HepG2 (cell line): ENCODE measurements around the gene PRCD. TPM values are rescaled to one million over a fixed set of nuclear protein-coding genes. Genes with fewer than 3 reads are reported as not detected.

Source experiments
- ATAC-seq: fragments of 200-7000 bp; cut with Tn5 transposase; 3 replicates; pipeline ENCODE4 v1.9.1; 2020; ENCODE audit warnings: mild to moderate bottlenecking, moderate library complexity
- BruUV-seq: library from RNA; stranded (reverse); fragments of 400-500 nt; replicated peaks from 2 replicates; lab custom pipeline; 2021; lab: Mats Ljungman, UMichigan
- CTCF ChIA-PET: fragments of 300-600 bp; formaldehyde crosslinking; extraction: SDS; loops from one replicate; lab custom pipeline; 2021; ENCODE audit warnings: low total read pairs, inconsistent platforms, low intra/inter-chr PET ratio; lab: Yijun Ruan, JAX
- POLR2A ChIA-PET: fragments of 350-600 bp; sonication (Branson Sonifier 250); formaldehyde crosslinking; loops from one replicate; lab custom pipeline; 2020; ENCODE audit warnings: antibody characterized with exemption, inconsistent platforms; lab: Yijun Ruan, JAX
- DNase-seq: peaks from one replicate; pipeline ENCODE4 v3.0.0-alpha.2; 2015; ENCODE audit warnings: low spot score
- FAIRE-seq: peaks from 3 replicates; lab custom pipeline; 2011; peaks lifted over from hg19 to GRCh38; lab: Jason Lieb, UNC
- H2AFZ ChIP-seq: one replicate; pipeline ENCODE4 v1.6.1; 2011; ENCODE audit warnings: low read length, inconsistent platforms
- H3K27ac ChIP-seq: fragments of 300-600 bp; 3 replicates; pipeline ENCODE4 v1.8.0; 2011; ENCODE audit warnings: mixed run types, mild to moderate bottlenecking, mixed read lengths, low read length, inconsistent platforms; ENCODE audit not compliant: insufficient read depth; ENCODE audit errors: extremely low read length
- H3K27me3 ChIP-seq, 2 experiments: fragments of 200-600 bp in 1 of 2; 2 replicates in 1 of 2; 3 replicates in 1 of 2; pipeline versions ENCODE4 v1.6.0 to v1.8.0; 2011; ENCODE audit warnings: low read length in 2 of 2, mild to moderate bottlenecking in 2 of 2, moderate library complexity in 2 of 2, inconsistent platforms in 1 of 2; ENCODE audit not compliant: insufficient read depth in 2 of 2, control insufficient read depth in 1 of 2
- H3K36me3 ChIP-seq, 2 experiments: fragments of 200-600 bp in 1 of 2; replicated peaks in 1 of 2; 2 replicates in 1 of 2; 3 replicates in 1 of 2; pipeline versions ENCODE4 v1.5.1 to v1.8.0; 2011; ENCODE audit warnings: low read length in 2 of 2, inconsistent platforms in 1 of 2; ENCODE audit not compliant: insufficient read depth in 2 of 2, control insufficient read depth in 1 of 2
- H3K4me1 ChIP-seq: 2 replicates; pipeline ENCODE4 v1.5.1; 2012; ENCODE audit warnings: low read length, inconsistent platforms; ENCODE audit not compliant: insufficient read depth
- H3K4me2 ChIP-seq: 2 replicates; pipeline ENCODE4 v1.6.0; 2011; ENCODE audit warnings: low read depth, low read length, inconsistent platforms
- H3K4me3 ChIP-seq, 3 experiments: fragments of 200-600 bp in 1 of 3; sonication (generic), shearing (Covaris generic) in 1 of 3; replicated peaks in 1 of 3; 2 replicates each; pipeline ENCODE4 v1.5.1; 2011 to 2016; ENCODE audit warnings: low read length in 3 of 3, inconsistent platforms in 2 of 3, low read depth in 2 of 3, mild to moderate bottlenecking in 2 of 3, control low read depth in 1 of 3, mixed read lengths in 1 of 3; ENCODE audit not compliant: insufficient read depth in 1 of 3
- H3K79me2 ChIP-seq: one replicate; pipeline ENCODE4 v1.6.1; 2011; ENCODE audit warnings: low read length, inconsistent platforms; ENCODE audit not compliant: insufficient read depth
- H3K9ac ChIP-seq: 2 replicates; pipeline ENCODE4 v1.6.0; 2011; ENCODE audit warnings: mild to moderate bottlenecking, low read depth, low read length, inconsistent platforms; ENCODE audit not compliant: insufficient read depth
- H3K9me3 ChIP-seq: 2 replicates; pipeline ENCODE4 v1.5.1; 2012; ENCODE audit warnings: mild to moderate bottlenecking, low read length
- H4K20me1 ChIP-seq: 2 replicates; pipeline ENCODE4 v1.6.0; 2011; ENCODE audit warnings: inconsistent platforms, mild to moderate bottlenecking, low read length, moderate library complexity; ENCODE audit not compliant: insufficient read depth
- ARNT2 ChIP-seq: sonication (generic); formaldehyde crosslinking; IDR thresholded peaks from 2 replicates; pipeline ENCODE4 v1.8.0; 2022; ENCODE audit warnings: mild to moderate bottlenecking, low read depth, missing genetic modification reagents, moderate library complexity
- HCFC1 ChIP-seq: fragments of 150-350 bp; IDR thresholded peaks from 2 replicates; pipeline ENCODE4 v1.6.1; 2014; ENCODE audit warnings: low read depth, low read length
- HOXA5 ChIP-seq: sonication (generic); formaldehyde crosslinking; IDR thresholded peaks from 2 replicates; pipeline ENCODE4 v1.4.0; 2020; ENCODE audit warnings: missing genetic modification reagents
- KDM1A ChIP-seq: IDR thresholded peaks from 2 replicates; pipeline ENCODE4 v1.6.1; 2016; ENCODE audit warnings: missing compliant biosample characterization
- KLF6 ChIP-seq: IDR thresholded peaks from 2 replicates; pipeline ENCODE4 v1.8.0; 2016; ENCODE audit warnings: missing biosample characterization, missing genetic modification reagents
- MIER2 ChIP-seq: IDR thresholded peaks from 2 replicates; pipeline ENCODE4 v1.6.1; 2016; ENCODE audit warnings: missing biosample characterization, missing genetic modification reagents
- NKX3-1 ChIP-seq: sonication (generic); formaldehyde crosslinking; IDR thresholded peaks from 2 replicates; pipeline ENCODE4 v1.5.0; 2020; ENCODE audit warnings: missing genetic modification reagents
- TCF12 ChIP-seq, 2 experiments: fragments of 450-650 bp in 1 of 2; sonication (generic) in 1 of 2; formaldehyde crosslinking in 1 of 2; IDR thresholded peaks; 2 replicates each; pipeline versions ENCODE4 v1.6.1 to v1.8.0; 2017 to 2022; ENCODE audit warnings: antibody characterized with exemption in 1 of 2, mild to moderate bottlenecking in 1 of 2, missing genetic modification reagents in 1 of 2, moderate library complexity in 1 of 2
- ZBTB33 ChIP-seq: sonication (generic); formaldehyde crosslinking; IDR thresholded peaks from 2 replicates; pipeline ENCODE4 v1.4.0; 2020; ENCODE audit warnings: missing genetic modification reagents
- ZBTB38 ChIP-seq: sonication (generic); formaldehyde crosslinking; IDR thresholded peaks from 2 replicates; pipeline ENCODE4 v1.5.1; 2020; ENCODE audit warnings: mild to moderate bottlenecking, missing genetic modification reagents
- ZMYM2 ChIP-seq: sonication (generic); formaldehyde crosslinking; IDR thresholded peaks from 2 replicates; pipeline ENCODE4 v1.8.0; 2022; ENCODE audit warnings: mild to moderate bottlenecking, missing genetic modification reagents
- ZNF276 ChIP-seq: sonication (generic); formaldehyde crosslinking; IDR thresholded peaks from 2 replicates; pipeline ENCODE4 v1.4.0; 2020; ENCODE audit warnings: mild to moderate bottlenecking, low read depth, missing genetic modification reagents
- ZNF552 ChIP-seq: sonication (generic); formaldehyde crosslinking; IDR thresholded peaks from 2 replicates; pipeline ENCODE4 v1.9.0; 2022; ENCODE audit warnings: missing genetic modification reagents, mild to moderate bottlenecking, borderline replicate concordance
- ZNF567 ChIP-seq: sonication (generic); formaldehyde crosslinking; IDR thresholded peaks from 2 replicates; pipeline ENCODE4 v1.8.1; 2023; ENCODE audit warnings: mild to moderate bottlenecking, missing genetic modification reagents, borderline replicate concordance
- ZNF749 ChIP-seq: sonication (generic); formaldehyde crosslinking; IDR thresholded peaks from 2 replicates; pipeline ENCODE4 v1.8.0; 2022; ENCODE audit warnings: mild to moderate bottlenecking, missing genetic modification reagents, moderate library complexity, borderline replicate concordance
- WGBS: methylation state at CpG from one replicate; pipeline ENCODE4 v1.1.6; 2017; ENCODE audit warnings: low lambda C conversion rate; 5-methylcytosine and 5-hydroxymethylcytosine counted together
- in situ Hi-C: cut with HindIII; loops from 2 replicates; pipeline ENCODE4 v1.10.0; 2017; ENCODE audit warnings: low pct_unique_long_range_greater_than_20kb; ENCODE audit not compliant: extremely low pct_ligation_motif_present
- intact Hi-C: fragments of 100-400 bp; cut with micrococcal nuclease; formaldehyde crosslinking; loops from one replicate; pipeline ENCODE4 v1.10.0; 2022; ENCODE audit not compliant: unreplicated experiment
- polyA plus RNA-seq, 8 experiments: library from polyadenylated mRNA; depleted of rRNA in 3 of 8; stranded (reverse) in 7 of 8; unstranded in 1 of 8; fragments of >200 nt; fragmentation: Illumina TruSeq in 4 of 8; extraction: Trizol in 4 of 8; gene quantifications; 2 replicates each; pipeline versions ENCODE4 v1.2.1 to v1.2.3, GENCODE V29; 2011 to 2016; ENCODE audit warnings: low read depth in 4 of 8, missing spikeins in 1 of 8, mixed read lengths in 1 of 8; ENCODE audit not compliant: insufficient read depth in 1 of 8
- total RNA-seq, 5 experiments: library from RNA; depleted of rRNA; stranded (reverse); fragments of >200 nt; fragmentation: Illumina TruSeq; extraction: Trizol; gene quantifications; 2 replicates each; pipeline ENCODE4 v1.2.3, GENCODE V29; 2016; ENCODE audit warnings: low read depth in 1 of 5
- TF ChIP-seq, protein P1 (sequence below): sonication (generic); formaldehyde crosslinking; IDR thresholded peaks from 2 replicates; pipeline ENCODE4 v1.8.1; 2022; ENCODE audit warnings: low read depth, mild to moderate bottlenecking, missing genetic modification reagents

The PRCD gene
- total and polyA plus RNA-seq, 2 of the 13 experiments (the other 11 are each of a cell fraction or from before 2014, with no cell fraction given) = 0.51 TPM; not detected in 1

- ATAC-seq = peak; percentile 1; the same call in 2 of the 3 replicates
- BruUV-seq = no TSS peak
- TF ChIP-seq ZBTB33 = peak; percentile 97
- TF ChIP-seq ZBTB38 (CRISPR knock-in tag) = peak; percentile 78
- TF ChIP-seq KDM1A = no peak
- no peak for TF ChIP-seq NKX3-1 (CRISPR knock-in tag)
- TF ChIP-seq KLF6 (CRISPR knock-in tag) = no peak
- no peak for TF ChIP-seq ZNF552 (CRISPR knock-in tag)
- TF ChIP-seq ZNF567 = no peak
- TF ChIP-seq HOXA5 = no peak
- no peak for TF ChIP-seq MIER2 (CRISPR knock-in tag)
- TF ChIP-seq ZNF749 (CRISPR knock-in tag) = no peak
- no peak for TF ChIP-seq ARNT2
- TF ChIP-seq ZMYM2 (CRISPR knock-in tag) = no peak
- no peak for TF ChIP-seq TCF12 (IDR thresholded peaks at IDR 0.05)
- TF ChIP-seq TCF12 (CRISPR knock-in tag; IDR thresholded peaks at IDR 0.05) = no peak
- no peak for TF ChIP-seq ZNF276 (CRISPR knock-in tag)
- TF ChIP-seq HCFC1 = no peak
- TF ChIP-seq, protein P1, sequence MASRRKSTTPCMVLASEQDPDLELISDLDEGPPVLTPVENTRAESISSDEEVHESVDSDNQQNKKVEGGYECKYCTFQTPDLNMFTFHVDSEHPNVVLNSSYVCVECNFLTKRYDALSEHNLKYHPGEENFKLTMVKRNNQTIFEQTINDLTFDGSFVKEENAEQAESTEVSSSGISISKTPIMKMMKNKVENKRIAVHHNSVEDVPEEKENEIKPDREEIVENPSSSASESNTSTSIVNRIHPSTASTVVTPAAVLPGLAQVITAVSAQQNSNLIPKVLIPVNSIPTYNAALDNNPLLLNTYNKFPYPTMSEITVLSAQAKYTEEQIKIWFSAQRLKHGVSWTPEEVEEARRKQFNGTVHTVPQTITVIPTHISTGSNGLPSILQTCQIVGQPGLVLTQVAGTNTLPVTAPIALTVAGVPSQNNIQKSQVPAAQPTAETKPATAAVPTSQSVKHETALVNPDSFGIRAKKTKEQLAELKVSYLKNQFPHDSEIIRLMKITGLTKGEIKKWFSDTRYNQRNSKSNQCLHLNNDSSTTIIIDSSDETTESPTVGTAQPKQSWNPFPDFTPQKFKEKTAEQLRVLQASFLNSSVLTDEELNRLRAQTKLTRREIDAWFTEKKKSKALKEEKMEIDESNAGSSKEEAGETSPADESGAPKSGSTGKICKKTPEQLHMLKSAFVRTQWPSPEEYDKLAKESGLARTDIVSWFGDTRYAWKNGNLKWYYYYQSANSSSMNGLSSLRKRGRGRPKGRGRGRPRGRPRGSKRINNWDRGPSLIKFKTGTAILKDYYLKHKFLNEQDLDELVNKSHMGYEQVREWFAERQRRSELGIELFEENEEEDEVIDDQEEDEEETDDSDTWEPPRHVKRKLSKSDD = no peak
These were observed 29.0 kb downstream of the PRCD start for GRCh38 chr17:76568811-76569221.

More at GRCh38 chr17:76568811-76569221, 29.0 kb downstream of the PRCD start:
- ChIA-PET CTCF (no interaction called here), POLR2A (interaction anchor here (1.3 to 6.8 kb wide), 5 partner anchors 11 to 58 kb away, joined by 3 to 129 read pairs (median 8); no protein-coding TSS in a partner anchor)
- no peak overlapping the region for H2AFZ ChIP-seq
- FAIRE-seq (no peak), DNase-seq (no peak)
- no peaks in the 10 kb centered on the region for H3K27me3 ChIP-seq
- 0 out of 2 replicates have a peak overlapping the region, but pooled peaks have one; percentile 14 for H3K4me2 ChIP-seq
- intact Hi-C loops = no loop called here
- H3K36me3 ChIP-seq = peaks cover 0 to 19% of the 10 kb centered on the region in 2 experiments; a peak in 3 of 5 replicates
- no peak overlapping the region for H3K9ac ChIP-seq
- H3K27ac ChIP-seq = no peak overlapping the region
- no peak overlapping the region for H3K4me3 ChIP-seq
- H4K20me1 ChIP-seq = peaks cover 24% of the 10 kb centered on the region
- H3K79me2 ChIP-seq = no peaks in the 10 kb centered on the region
- 83% methylated on average over 19 of the region's 19 CpGs for WGBS
- H3K9me3 ChIP-seq = no peaks in the 10 kb centered on the region
- in situ Hi-C loops = loop anchor here (10.0 kb wide), 1 partner anchor 56 kb away; no protein-coding TSS in a partner anchor
- H3K4me1 ChIP-seq = peaks cover 75% of the 10 kb centered on the region
